IgD-negative memory B cell (primary cell): ENCODE measurements around the gene SUSD4. TPM values are rescaled to one million over a fixed set of nuclear protein-coding genes. Genes with fewer than 3 reads are reported as not detected.

Source experiments
- H3K27ac Mint-ChIP-seq, 3 donors: one replicate each; pipeline ENCODE4 v1.8.0; 2020 to 2022; ENCODE audit warnings: mild to moderate bottlenecking in 3 of 3, mixed read lengths in 3 of 3, moderate library complexity in 1 of 3
- H3K27me3 Mint-ChIP-seq: one replicate; pipeline ENCODE4 v1.8.0; 2021; ENCODE audit warnings: mixed read lengths
- H3K36me3 Mint-ChIP-seq: one replicate; pipeline ENCODE4 v1.8.0; 2020; ENCODE audit warnings: mild to moderate bottlenecking, mixed read lengths
- H3K4me1 Mint-ChIP-seq, 3 donors: one replicate each; pipeline ENCODE4 v1.8.0; 2020 to 2022; ENCODE audit warnings: mixed read lengths in 3 of 3, mild to moderate bottlenecking in 1 of 3
- H3K4me3 Mint-ChIP-seq, 4 donors: one replicate each; pipeline ENCODE4 v1.8.0; 2020 to 2022; ENCODE audit warnings: mild to moderate bottlenecking in 4 of 4, mixed read lengths in 4 of 4, moderate library complexity in 3 of 4
- H3K9me3 Mint-ChIP-seq, 3 donors: one replicate each; pipeline ENCODE4 v1.8.0; 2020 to 2021; ENCODE audit warnings: mixed read lengths in 3 of 3, mild to moderate bottlenecking in 1 of 3
- polyA plus RNA-seq: library from polyadenylated mRNA; unstranded; fragments of 300-500 nt; fragmentation: Illumina TruSeq; gene quantifications from one replicate; pipeline ENCODE4 v1.2.3, GENCODE V29; 2021

Gene SUSD4
- polyA plus RNA-seq, 1 donor from 2014 or later = 0.29 TPM

GRCh38 chr1:223221686-223222085, 142.3 kb downstream of the SUSD4 start:
- peaks cover 2% of the 10 kb centered on the region for H3K36me3 Mint-ChIP-seq
- H3K9me3 Mint-ChIP-seq = peaks cover 0 to 18% (median 11%) of the 10 kb centered on the region in 3 donors
- H3K27ac Mint-ChIP-seq = no peak overlapping the region
- H3K4me3 Mint-ChIP-seq = no peak overlapping the region
- H3K27me3 Mint-ChIP-seq = no peaks in the 10 kb centered on the region
- H3K4me1 Mint-ChIP-seq = no peaks in the 10 kb centered on the region

- Mint-ChIP-seq H3K4me3 (no peak overlapping the region), H3K9me3 (peaks cover 0 to 16% (median 11%) of the 10 kb centered on the region in 3 donors), H3K4me1 (no peaks in the 10 kb centered on the region), H3K27me3 (no peaks in the 10 kb centered on the region), H3K36me3 (peaks cover 2% of the 10 kb centered on the region), H3K27ac (no peak overlapping the region)
Observed at GRCh38 chr1:223219846-223220610, 143.9 kb downstream of the SUSD4 start.

DNA sequence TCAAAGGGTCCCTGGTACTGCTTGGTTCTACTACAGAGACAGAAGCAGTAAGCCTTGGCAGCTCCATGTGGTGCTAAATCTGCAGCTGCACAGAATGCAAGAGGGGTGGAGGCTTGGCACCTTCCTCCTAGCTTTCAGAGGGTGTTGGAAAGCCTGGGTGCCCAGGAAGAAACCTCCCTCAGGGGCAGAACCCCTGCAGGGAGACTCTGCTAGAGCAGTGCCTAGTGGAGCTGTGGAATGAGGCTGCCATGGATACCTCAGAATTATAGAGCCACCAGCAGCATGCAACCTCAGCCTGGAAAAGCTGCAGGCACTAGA, 144.7 kb downstream of the SUSD4 start:
- Mint-ChIP-seq H3K36me3 (peaks cover 2% of the 10 kb centered on the region), H3K9me3 (peaks cover 0 to 14% (median 11%) of the 10 kb centered on the region in 3 donors), H3K27ac (no peak overlapping the region), H3K4me1 (no peaks in the 10 kb centered on the region), H3K4me3 (no peak overlapping the region), H3K27me3 (peaks cover 1% of the 10 kb centered on the region)

- no peak overlapping the region for H3K4me3 Mint-ChIP-seq
- H3K27me3 Mint-ChIP-seq = peaks cover 2% of the 10 kb centered on the region
- peaks cover under 1% of the 10 kb centered on the region for H3K36me3 Mint-ChIP-seq
- H3K9me3 Mint-ChIP-seq = peaks cover 0 to 12% (median 11%) of the 10 kb centered on the region in 3 donors
- no peak overlapping the region for H3K27ac Mint-ChIP-seq
- peaks cover 0 to 2% (median 0%) of the 10 kb centered on the region in 3 donors for H3K4me1 Mint-ChIP-seq
Observed at GRCh38 chr1:223217781-223218180, 146.2 kb downstream of the SUSD4 start.

DNA sequence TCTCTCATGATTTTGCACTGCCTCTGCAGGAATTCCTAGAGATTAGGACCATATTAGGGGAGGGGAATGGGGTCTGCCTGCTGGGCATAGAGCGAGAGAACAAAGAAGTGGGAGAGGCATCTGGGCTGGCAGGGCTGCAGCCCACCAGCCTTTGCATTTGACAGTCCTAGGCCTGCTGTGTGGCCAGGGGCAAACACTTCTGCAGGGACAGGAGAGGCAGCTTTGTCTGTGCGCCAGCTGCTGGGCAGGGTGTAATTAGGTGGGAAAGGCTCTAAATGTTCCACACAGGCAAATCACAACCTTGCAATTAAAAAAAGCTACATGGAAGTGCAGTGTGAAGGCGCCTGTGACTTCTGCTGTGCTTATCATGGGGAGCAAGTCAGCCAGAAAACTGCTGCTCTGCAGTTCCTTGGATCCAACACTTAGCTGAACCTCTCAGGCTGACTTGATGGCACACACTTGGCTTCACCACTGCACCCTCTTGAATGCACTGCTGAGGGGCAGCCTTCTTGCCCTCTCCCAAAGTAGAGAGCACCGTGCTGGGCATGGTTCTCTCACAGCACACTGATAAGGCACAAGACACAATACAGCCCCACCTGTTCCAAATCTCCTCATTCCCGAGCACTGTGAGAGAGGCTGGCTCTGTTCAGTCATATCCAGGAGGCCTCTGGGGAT, 147.3 kb downstream of the SUSD4 start:
- H3K27ac Mint-ChIP-seq = no peak overlapping the region
- no peaks in the 10 kb centered on the region for H3K36me3 Mint-ChIP-seq
- no peak overlapping the region for H3K4me3 Mint-ChIP-seq

DNA sequence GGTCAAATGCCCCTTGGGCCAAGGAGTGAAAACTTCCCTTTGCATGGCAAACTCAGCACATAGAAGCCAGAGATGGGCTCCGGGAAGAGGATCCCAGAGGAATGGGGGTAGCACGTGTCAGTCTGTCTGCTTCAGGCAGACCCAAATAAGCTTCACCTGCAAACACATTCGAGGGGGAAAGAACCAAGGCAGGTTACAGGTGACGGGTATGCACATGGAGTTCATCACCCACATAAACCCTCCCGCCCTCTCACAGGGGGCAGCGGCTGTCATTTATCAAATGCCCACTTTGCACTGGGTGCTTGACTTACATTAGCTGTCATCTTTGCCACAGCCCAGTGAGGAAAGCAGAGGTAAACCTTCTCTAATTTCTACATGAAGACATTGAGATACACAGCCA, 147.9 kb downstream of the SUSD4 start:
- Mint-ChIP-seq H3K9me3 (peaks cover 0 to 12% (median 11%) of the 10 kb centered on the region in 3 donors), H3K27ac (no peak overlapping the region), H3K27me3 (peaks cover 6% of the 10 kb centered on the region), H3K4me3 (no peak overlapping the region), H3K36me3 (no peaks in the 10 kb centered on the region), H3K4me1 (peaks cover 0 to 2% (median 0%) of the 10 kb centered on the region in 3 donors)

More for the DNA sequence above, 147.3 kb downstream of the SUSD4 start:
- peaks cover 0 to 12% (median 11%) of the 10 kb centered on the region in 3 donors for H3K9me3 Mint-ChIP-seq
- peaks cover 0 to 2% (median 0%) of the 10 kb centered on the region in 3 donors for H3K4me1 Mint-ChIP-seq
- H3K27me3 Mint-ChIP-seq = peaks cover 4% of the 10 kb centered on the region

- H3K27ac Mint-ChIP-seq = no peak overlapping the region
- H3K4me3 Mint-ChIP-seq = no peak overlapping the region
Observed at GRCh38 chr1:223215026-223215425, 148.9 kb downstream of the SUSD4 start.

DNA sequence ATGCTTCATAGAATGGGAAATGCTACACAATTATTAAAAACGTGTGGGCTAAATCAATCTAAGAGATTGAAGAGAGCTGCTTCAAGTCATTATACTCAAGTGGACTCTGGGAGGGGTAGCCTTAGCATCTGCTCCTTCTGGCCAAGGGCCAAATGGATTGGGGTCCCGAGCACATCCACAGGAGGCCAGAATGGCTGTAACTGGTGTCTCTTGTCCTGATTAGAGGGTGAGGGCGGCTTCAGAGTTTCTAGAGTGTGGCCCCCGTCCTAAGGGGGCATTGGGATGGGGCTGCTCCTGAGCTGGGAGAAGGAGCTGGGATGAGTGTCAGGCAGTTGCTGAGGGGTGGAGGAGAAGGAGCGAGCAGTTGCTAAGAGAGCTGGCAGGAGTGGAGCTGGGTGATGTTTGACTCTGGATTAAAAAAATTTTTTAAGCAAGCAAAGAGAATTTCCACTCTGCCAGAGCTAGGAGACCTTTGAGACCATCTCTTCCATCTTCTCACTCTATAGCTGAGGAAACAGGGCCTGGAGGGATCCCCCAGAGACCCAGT, 149.6 kb downstream of the SUSD4 start:
- H3K4me1 Mint-ChIP-seq = peaks cover 0 to 2% (median 0%) of the 10 kb centered on the region in 3 donors
- H3K27me3 Mint-ChIP-seq = peaks cover 7% of the 10 kb centered on the region
- no peaks in the 10 kb centered on the region for H3K36me3 Mint-ChIP-seq
- H3K9me3 Mint-ChIP-seq = peaks cover 0 to 11% (median 7%) of the 10 kb centered on the region in 3 donors
- no peak overlapping the region for H3K27ac Mint-ChIP-seq
- no peak overlapping the region for H3K4me3 Mint-ChIP-seq

More at GRCh38 chr1:223215026-223215425, 148.9 kb downstream of the SUSD4 start:
- peaks cover 7% of the 10 kb centered on the region for H3K27me3 Mint-ChIP-seq
- peaks cover 0 to 11% (median 7%) of the 10 kb centered on the region in 3 donors for H3K9me3 Mint-ChIP-seq
- peaks cover 0 to 2% (median 0%) of the 10 kb centered on the region in 3 donors for H3K4me1 Mint-ChIP-seq
- no peaks in the 10 kb centered on the region for H3K36me3 Mint-ChIP-seq

GRCh38 chr1:223212441-223212840, 151.5 kb downstream of the SUSD4 start:
- H3K27me3 Mint-ChIP-seq = peaks cover 10% of the 10 kb centered on the region
- H3K9me3 Mint-ChIP-seq = no peaks in the 10 kb centered on the region
- no peak overlapping the region for H3K27ac Mint-ChIP-seq
- no peaks in the 10 kb centered on the region for H3K36me3 Mint-ChIP-seq
- no peak overlapping the region for H3K4me3 Mint-ChIP-seq
- peaks cover 0 to 2% (median 0%) of the 10 kb centered on the region in 3 donors for H3K4me1 Mint-ChIP-seq

DNA sequence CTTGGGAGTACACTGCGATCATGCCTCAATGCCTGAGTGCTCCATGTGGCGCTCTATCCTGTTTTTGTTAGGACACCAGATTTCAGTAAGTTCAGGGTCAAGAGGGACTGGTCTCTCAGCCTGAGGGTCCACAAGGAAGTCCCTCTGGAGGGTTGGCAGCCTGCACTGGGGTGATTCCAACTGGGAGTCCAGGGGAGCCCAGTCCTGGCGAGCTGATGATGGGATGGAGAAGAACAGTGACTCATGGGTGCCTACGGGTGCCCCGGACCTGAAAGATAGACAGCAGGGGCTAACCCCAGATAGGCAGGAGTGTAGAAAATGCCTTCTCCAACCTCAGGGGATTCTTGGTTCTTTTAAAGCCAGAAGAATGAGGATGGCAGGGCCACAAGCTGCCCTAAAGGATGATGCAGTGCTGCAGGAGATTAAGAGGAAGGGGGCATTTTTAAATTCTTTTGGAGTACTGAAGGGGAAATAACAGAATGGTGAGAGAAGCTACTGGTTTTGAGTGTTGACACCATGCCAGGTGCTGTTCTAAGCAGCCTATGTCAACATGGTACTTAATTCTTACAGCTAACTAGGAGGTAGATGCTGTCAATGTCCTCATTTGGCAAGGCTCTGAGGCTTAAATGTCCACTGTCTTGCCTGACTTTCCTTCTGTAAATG, 152.5 kb downstream of the SUSD4 start:
- Mint-ChIP-seq H3K27me3 (peaks cover 10% of the 10 kb centered on the region), H3K9me3 (no peaks in the 10 kb centered on the region), H3K4me1 (peaks cover 0 to 2% (median 0%) of the 10 kb centered on the region in 3 donors), H3K27ac (no peak overlapping the region), H3K4me3 (no peak overlapping the region), H3K36me3 (no peaks in the 10 kb centered on the region)

GRCh38 chr1:223210788-223211120, 153.2 kb downstream of the SUSD4 start:
- Mint-ChIP-seq H3K9me3 (no peaks in the 10 kb centered on the region), H3K36me3 (no peaks in the 10 kb centered on the region), H3K4me3 (no peak overlapping the region), H3K27me3 (peaks cover 10% of the 10 kb centered on the region), H3K4me1 (peaks cover 0 to 2% (median 0%) of the 10 kb centered on the region in 3 donors), H3K27ac (no peak overlapping the region)

GRCh38 chr1:223209992-223210787, 153.8 kb downstream of the SUSD4 start:
- H3K4me3 Mint-ChIP-seq = no peak overlapping the region
- H3K9me3 Mint-ChIP-seq = no peaks in the 10 kb centered on the region
- H3K36me3 Mint-ChIP-seq = no peaks in the 10 kb centered on the region
- peaks cover 14% of the 10 kb centered on the region for H3K27me3 Mint-ChIP-seq
- H3K27ac Mint-ChIP-seq = no peak overlapping the region
- peaks cover 0 to 2% (median 0%) of the 10 kb centered on the region in 3 donors for H3K4me1 Mint-ChIP-seq

DNA sequence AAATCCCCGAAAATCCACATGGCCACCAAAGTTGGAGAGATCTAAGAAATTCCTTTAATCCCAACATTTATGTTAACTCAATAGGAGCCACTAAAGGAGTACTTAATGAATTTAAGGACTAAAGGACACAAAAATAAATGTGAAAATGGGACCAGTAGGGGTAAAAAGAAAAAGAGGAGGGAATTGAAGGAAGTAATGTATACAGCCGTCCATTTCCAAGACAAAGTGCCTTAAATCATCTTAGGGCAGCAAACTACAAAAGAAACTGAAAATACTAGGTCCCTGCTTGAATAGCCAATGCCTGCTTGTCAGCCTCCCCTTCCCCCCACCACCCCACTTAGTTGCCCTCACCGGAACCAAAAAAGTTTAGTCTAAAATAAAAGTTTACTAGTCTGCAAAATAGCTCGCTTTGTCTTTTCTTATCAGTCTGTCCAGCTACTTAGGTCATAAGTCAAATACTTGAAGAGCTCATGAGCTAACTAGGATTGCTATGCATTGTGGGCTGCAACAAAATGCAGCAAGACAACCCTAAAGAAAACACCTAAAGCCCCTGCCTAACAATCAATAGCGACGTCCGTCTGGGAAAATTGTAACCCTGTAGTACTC, 154.6 kb downstream of the SUSD4 start:
- Mint-ChIP-seq H3K4me1 (peaks cover 0 to 2% (median 0%) of the 10 kb centered on the region in 3 donors), H3K27me3 (peaks cover 15% of the 10 kb centered on the region), H3K36me3 (no peaks in the 10 kb centered on the region), H3K27ac (no peak overlapping the region), H3K4me3 (no peak overlapping the region), H3K9me3 (no peaks in the 10 kb centered on the region)
